SK-N-SH (cell line): ENCODE measurements around the gene TGFA. TPM values are rescaled to one million over a fixed set of nuclear protein-coding genes. Genes with fewer than 3 reads are reported as not detected.

Experiments
- CTCF ChIA-PET: fragments of 300-600, 350-600 bp; formaldehyde crosslinking; extraction: SDS; loops from one replicate; lab custom pipeline; 2021; lab: Yijun Ruan, JAX
- POLR2A ChIA-PET: fragments of 350-600 bp; sonication (Branson Sonifier 250); formaldehyde crosslinking; extraction: SDS; loops from one replicate; lab custom pipeline; 2020; ENCODE audit warnings: antibody characterized with exemption, inconsistent platforms; lab: Yijun Ruan, JAX
- DNase-seq: peaks from one replicate; pipeline ENCODE4 v3.0.0; 2012
- H2AFZ ChIP-seq: fragments of 200-600 bp; sonication (generic); 2 replicates; pipeline ENCODE4 v1.8.1; 2016; ENCODE audit warnings: antibody characterized with exemption, mild to moderate bottlenecking, low read depth
- H3F3A ChIP-seq: fragments of 200-600 bp; sonication (generic); replicated peaks from 2 replicates; pipeline ENCODE3; 2016; ENCODE audit warnings: antibody characterized with exemption, mild to moderate bottlenecking; ENCODE audit not compliant: insufficient read depth
- H3K27ac ChIP-seq, 2 experiments: fragments of 200-500 bp in 1 of 2; fragments of 200-600 bp in 1 of 2; sonication (Bioruptor generic) in 1 of 2; sonication (generic), shearing (Covaris generic) in 1 of 2; 2 replicates each; pipeline versions ENCODE4 v1.5.1 to v1.6.1; 2014 to 2016; ENCODE audit warnings: low read depth in 2 of 2, inconsistent platforms in 1 of 2, low read length in 1 of 2, mild to moderate bottlenecking in 1 of 2, mixed read lengths in 1 of 2
- H3K27me3 ChIP-seq: fragments of 200-600 bp; sonication (generic), shearing (Covaris generic); 2 replicates; pipeline ENCODE4 v1.6.1; 2016; ENCODE audit warnings: mixed run types; ENCODE audit not compliant: insufficient read depth
- H3K36me3 ChIP-seq, 2 experiments: fragments of 200-500 bp in 1 of 2; fragments of 200-600 bp in 1 of 2; sonication (Bioruptor generic) in 1 of 2; sonication (generic) in 1 of 2; replicated peaks in 1 of 2; 2 replicates each; pipeline versions ENCODE3 to v1.5.1; 2014 to 2016; ENCODE audit warnings: low read length in 1 of 2, mild to moderate bottlenecking in 1 of 2; ENCODE audit not compliant: insufficient read depth in 2 of 2, control insufficient read depth in 1 of 2
- H3K4me1 ChIP-seq, 2 experiments: fragments of 200-500 bp in 1 of 2; fragments of 200-600 bp in 1 of 2; sonication (Bioruptor generic) in 1 of 2; sonication (generic), shearing (Covaris generic) in 1 of 2; 2 replicates each; pipeline versions ENCODE4 v1.5.1 to v1.6.1; 2014 to 2016; ENCODE audit warnings: low read depth in 1 of 2, low read length in 1 of 2, mixed run types in 1 of 2; ENCODE audit not compliant: insufficient read depth in 2 of 2, control insufficient read depth in 1 of 2
- H3K4me2 ChIP-seq: fragments of 200-600 bp; sonication (generic), shearing (Covaris generic); 2 replicates; pipeline ENCODE4 v1.6.1; 2017; ENCODE audit warnings: mixed run types
- H3K4me3 ChIP-seq, 2 experiments: fragments of 200-500 bp in 1 of 2; fragments of 200-600 bp in 1 of 2; sonication (Bioruptor generic) in 1 of 2; sonication (generic), shearing (Covaris generic) in 1 of 2; 2 replicates each; pipeline versions ENCODE4 v1.5.1 to v1.8.1; 2014 to 2016; ENCODE audit warnings: low read depth in 2 of 2, inconsistent platforms in 1 of 2, low read length in 1 of 2, mild to moderate bottlenecking in 1 of 2, mixed read lengths in 1 of 2, moderate library complexity in 1 of 2
- H3K79me2 ChIP-seq: fragments of 200-600 bp; sonication (generic); 2 replicates; pipeline ENCODE4 v1.8.1; 2017; ENCODE audit warnings: mild to moderate bottlenecking; ENCODE audit not compliant: insufficient read depth
- H3K9ac ChIP-seq: fragments of 200-600 bp; sonication (generic); 2 replicates; pipeline ENCODE4 v1.6.1; 2017; ENCODE audit warnings: mixed run types
- H3K9me2 ChIP-seq: fragments of 200-600 bp; sonication (generic); 2 replicates; pipeline ENCODE4 v1.6.1; 2017; ENCODE audit warnings: mixed run types
- H3K9me3 ChIP-seq: fragments of 200-600 bp; sonication (generic); 2 replicates; pipeline ENCODE4 v1.6.1; 2017; ENCODE audit warnings: mixed run types, mild to moderate bottlenecking, moderate library complexity
- H4K20me1 ChIP-seq: fragments of 200-600 bp; sonication (generic); 2 replicates; pipeline ENCODE4 v1.6.1; 2017; ENCODE audit warnings: mild to moderate bottlenecking, mixed run types; ENCODE audit not compliant: insufficient read depth
- CHD2 ChIP-seq: fragments of 150-350 bp; IDR thresholded peaks from 2 replicates; pipeline ENCODE4 v1.6.1; 2018; ENCODE audit warnings: low read length; ENCODE audit not compliant: partially characterized antibody
- EZH2phosphoT487 ChIP-seq: fragments of 200-600 bp; sonication (generic); IDR thresholded peaks from 2 replicates; pipeline ENCODE4 v1.6.1; 2017; ENCODE audit warnings: low read depth, mixed run types, mild to moderate bottlenecking, antibody characterized with exemption, moderate library complexity, borderline replicate concordance
- FOSL2 ChIP-seq: IDR thresholded peaks from 2 replicates; pipeline ENCODE4 v1.4.0; 2012; ENCODE audit warnings: low read depth, mild to moderate bottlenecking, moderate library complexity, borderline replicate concordance
- FOXJ3 ChIP-seq: sonication (generic); formaldehyde crosslinking; IDR thresholded peaks from 2 replicates; pipeline ENCODE4 v1.5.1; 2020; ENCODE audit warnings: mild to moderate bottlenecking, missing genetic modification reagents
- FOXM1 ChIP-seq: IDR thresholded peaks from 2 replicates; pipeline ENCODE4 v1.4.0; 2012; ENCODE audit warnings: low read depth, mild to moderate bottlenecking
- GABPA ChIP-seq: IDR thresholded peaks from 2 replicates; pipeline ENCODE4 v1.4.0; 2012; ENCODE audit warnings: low read depth, mild to moderate bottlenecking
- GATA2 ChIP-seq: sonication (generic); formaldehyde crosslinking; IDR thresholded peaks from 2 replicates; pipeline ENCODE4 v1.5.0; 2020; ENCODE audit warnings: mild to moderate bottlenecking, missing genetic modification reagents
- MXI1 ChIP-seq: IDR thresholded peaks from 2 replicates; pipeline ENCODE4 v1.6.1; 2012; ENCODE audit warnings: mild to moderate bottlenecking, low read depth, low read length, improper control_type of control experiment
- NFIC ChIP-seq: IDR thresholded peaks from 2 replicates; pipeline ENCODE4 v1.4.0; 2012; ENCODE audit warnings: borderline replicate concordance
- NRF1 ChIP-seq: IDR thresholded peaks from 2 replicates; pipeline ENCODE4 v1.6.1; 2012; ENCODE audit warnings: low read depth, mild to moderate bottlenecking, low read length
- PBX3 ChIP-seq: IDR thresholded peaks from 2 replicates; pipeline ENCODE4; 2012
- RAD21 ChIP-seq: IDR thresholded peaks from 2 replicates; pipeline ENCODE4 v1.6.1; 2012; ENCODE audit warnings: mild to moderate bottlenecking, low read length
- REST ChIP-seq: IDR thresholded peaks from 2 replicates; pipeline ENCODE4 v1.6.1; 2012; ENCODE audit warnings: mild to moderate bottlenecking, low read depth, low read length, moderate library complexity
- RFX5 ChIP-seq: IDR thresholded peaks from 2 replicates; pipeline ENCODE4 v1.6.1; 2012; ENCODE audit warnings: mild to moderate bottlenecking, improper control_type of control experiment, low read length
- RXRA ChIP-seq: IDR thresholded peaks from 2 replicates; pipeline ENCODE4 v1.4.0; 2012; ENCODE audit warnings: low read depth, mild to moderate bottlenecking, borderline replicate concordance
- SIN3A ChIP-seq: IDR thresholded peaks from 2 replicates; pipeline ENCODE4 v1.6.1; 2012; ENCODE audit warnings: low read depth, mild to moderate bottlenecking, low read length, moderate library complexity, borderline replicate concordance
- SMC3 ChIP-seq: IDR thresholded peaks from 2 replicates; pipeline ENCODE4 v1.6.1; 2012; ENCODE audit warnings: low read depth, low read length, improper control_type of control experiment
- TCF12 ChIP-seq: IDR thresholded peaks from 2 replicates; pipeline ENCODE4 v1.4.0; 2012
- TEAD4 ChIP-seq: IDR thresholded peaks from 2 replicates; pipeline ENCODE4 v1.4.0; 2012; ENCODE audit warnings: mild to moderate bottlenecking, borderline replicate concordance; ENCODE audit not compliant: insufficient read depth
- WGBS: methylation state at CpG from one replicate; pipeline ENCODE4 v1.1.6; 2017; ENCODE audit warnings: low lambda C conversion rate; 5-methylcytosine and 5-hydroxymethylcytosine counted together
- polyA plus RNA-seq, 3 experiments: library from polyadenylated mRNA; depleted of rRNA; stranded (reverse); fragments of >200 nt; gene quantifications; 2 replicates each; pipeline ENCODE4 v1.2.3, GENCODE V29; 2012
- TF ChIP-seq, protein P1 (sequence below): IDR thresholded peaks from 2 replicates; pipeline ENCODE4 v1.4.0; 2012; ENCODE audit warnings: low read depth, borderline replicate concordance
- TF ChIP-seq, protein P2 (sequence below): fragments of 150-350 bp; IDR thresholded peaks from 2 replicates; pipeline ENCODE4 v1.6.1; 2016; ENCODE audit warnings: mild to moderate bottlenecking, low read depth, low read length

The TGFA gene
- polyA plus RNA-seq, 1 of the 3 experiments (the other 2 are of a cell fraction) = not detected

- no peak for TF ChIP-seq GATA2 (CRISPR knock-in tag)
- no peak for TF ChIP-seq RXRA
- TF ChIP-seq, protein P1, sequence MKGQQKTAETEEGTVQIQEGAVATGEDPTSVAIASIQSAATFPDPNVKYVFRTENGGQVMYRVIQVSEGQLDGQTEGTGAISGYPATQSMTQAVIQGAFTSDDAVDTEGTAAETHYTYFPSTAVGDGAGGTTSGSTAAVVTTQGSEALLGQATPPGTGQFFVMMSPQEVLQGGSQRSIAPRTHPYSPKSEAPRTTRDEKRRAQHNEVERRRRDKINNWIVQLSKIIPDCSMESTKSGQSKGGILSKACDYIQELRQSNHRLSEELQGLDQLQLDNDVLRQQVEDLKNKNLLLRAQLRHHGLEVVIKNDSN = no peak
- TF ChIP-seq RFX5 = no peak
- TF ChIP-seq, protein P2, sequence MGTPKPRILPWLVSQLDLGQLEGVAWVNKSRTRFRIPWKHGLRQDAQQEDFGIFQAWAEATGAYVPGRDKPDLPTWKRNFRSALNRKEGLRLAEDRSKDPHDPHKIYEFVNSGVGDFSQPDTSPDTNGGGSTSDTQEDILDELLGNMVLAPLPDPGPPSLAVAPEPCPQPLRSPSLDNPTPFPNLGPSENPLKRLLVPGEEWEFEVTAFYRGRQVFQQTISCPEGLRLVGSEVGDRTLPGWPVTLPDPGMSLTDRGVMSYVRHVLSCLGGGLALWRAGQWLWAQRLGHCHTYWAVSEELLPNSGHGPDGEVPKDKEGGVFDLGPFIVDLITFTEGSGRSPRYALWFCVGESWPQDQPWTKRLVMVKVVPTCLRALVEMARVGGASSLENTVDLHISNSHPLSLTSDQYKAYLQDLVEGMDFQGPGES = no peak
- TF ChIP-seq SMC3 = no peak
- no peak for TF ChIP-seq GABPA
- TF ChIP-seq REST = no peak
- TF ChIP-seq CHD2 = no peak
These were observed 136.6 kb downstream of the TGFA start (continued) for GRCh38 chr2:70417011-70417410.

DNA sequence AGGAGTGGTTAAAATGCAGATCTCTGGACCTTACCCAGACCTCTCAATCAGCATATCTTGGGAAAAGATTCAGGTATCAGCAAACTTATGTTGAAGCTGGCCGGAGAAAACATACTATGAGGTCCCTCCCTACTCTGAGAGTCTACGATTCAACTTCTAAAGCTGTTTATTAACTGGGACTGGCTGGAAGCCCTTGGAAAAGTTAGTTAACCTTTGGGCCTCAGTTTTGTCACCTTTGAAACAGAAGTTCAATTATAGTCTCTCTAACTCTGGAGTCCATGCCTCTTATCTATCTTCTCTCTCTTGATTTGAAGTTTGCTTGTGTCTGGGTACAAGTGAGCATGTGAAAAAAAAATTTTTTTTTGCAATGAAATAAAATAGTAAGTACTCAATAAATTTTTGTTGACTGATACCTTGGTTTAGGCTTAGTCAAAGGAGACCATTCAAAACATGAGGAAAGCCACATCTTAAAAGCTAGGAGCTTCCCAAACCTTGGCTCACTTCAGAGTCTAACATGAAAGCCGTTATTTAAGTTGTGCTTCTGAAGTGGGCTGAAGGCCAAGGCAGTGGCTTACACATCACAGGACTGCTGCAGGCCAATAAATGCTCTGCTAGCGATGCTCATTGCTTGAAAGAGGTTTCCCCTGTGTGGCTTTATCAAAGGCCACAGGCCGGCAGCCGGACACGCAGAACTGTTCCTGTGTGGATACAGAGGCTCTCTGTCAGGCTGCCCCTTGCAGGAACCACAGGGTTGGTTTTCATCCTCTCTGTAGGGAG lies 141.1 kb downstream of the TGFA start:
- no peaks in the 10 kb centered on the region for H4K20me1 ChIP-seq
- POLR2A ChIA-PET = no interaction called here
- H3K4me3 ChIP-seq = no peak overlapping the region
- DNase-seq = no peak
- no peaks in the 10 kb centered on the region for H3K9me3 ChIP-seq
- no peaks in the 10 kb centered on the region for H3K36me3 ChIP-seq
- H3K4me1 ChIP-seq = no peaks in the 10 kb centered on the region
- H3K4me2 ChIP-seq = no peak overlapping the region
- no peaks in the 10 kb centered on the region for H3K9me2 ChIP-seq
- TF ChIP-seq NFIC (no peak), TEAD4 (no peak), SIN3A (no peak), FOSL2 (no peak), CHD2 (no peak), PBX3 (no peak), MXI1 (no peak), GABPA (no peak), NRF1 (no peak), FOXM1 (no peak), FOXJ3 (CRISPR knock-in tag) (no peak), EZH2phosphoT487 (no peak), RAD21 (no peak), TCF12 (no peak)
- TF ChIP-seq, protein P2 = no peak
- H2AFZ ChIP-seq = no peak overlapping the region
- H3K79me2 ChIP-seq = no peaks in the 10 kb centered on the region
- no peaks in the 10 kb centered on the region for H3F3A ChIP-seq
- H3K27me3 ChIP-seq = peaks cover 16% of the 10 kb centered on the region
- CTCF ChIA-PET = no interaction called here
- H3K27ac ChIP-seq = no peak overlapping the region
- H3K9ac ChIP-seq = no peak overlapping the region
- WGBS = 55% methylated on average over 7 of the region's 7 CpGs
